Activated CD4-positive, alpha-beta T cell treated with anti-CD3 and anti-CD28 coated beads, Interleukin-2, amount 50 U/mL, for 24 hours (primary cell): Measurements from ENCODE around the gene DOC2B.
"Not testable (repeated sequence)": the region's sequence is repeated elsewhere in the genome, so short reads cannot be mapped to it uniquely, and the experiment has no call there.

Experiments used
- DNase-seq, 2 donors: peaks; one replicate each; pipeline ENCODE4 v3.0.0-alpha.2; 2020; ENCODE audit warnings: low read depth in 1 of 2, low spot score in 1 of 2

Gene DOC2B

DNA sequence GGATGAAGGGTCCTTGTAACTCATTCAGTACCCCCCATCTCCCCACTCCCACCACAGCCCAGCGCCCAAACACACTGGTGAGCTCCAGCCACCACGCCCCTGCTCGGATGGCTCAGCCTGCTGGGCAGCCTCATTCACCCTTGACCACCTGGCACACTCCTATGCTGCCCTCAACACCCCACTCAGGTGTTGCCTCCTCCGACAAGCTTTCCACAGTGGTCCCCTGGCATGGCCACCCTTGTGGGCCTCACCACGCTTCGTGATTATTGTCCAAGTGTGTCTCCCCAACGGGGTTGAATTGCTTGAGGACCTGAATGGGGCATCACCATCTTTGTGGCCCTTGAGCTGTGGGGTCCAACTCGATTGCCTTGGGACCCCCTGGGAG is 12.0 kb upstream of the DOC2B start:
- no peak for DNase-seq

DNA sequence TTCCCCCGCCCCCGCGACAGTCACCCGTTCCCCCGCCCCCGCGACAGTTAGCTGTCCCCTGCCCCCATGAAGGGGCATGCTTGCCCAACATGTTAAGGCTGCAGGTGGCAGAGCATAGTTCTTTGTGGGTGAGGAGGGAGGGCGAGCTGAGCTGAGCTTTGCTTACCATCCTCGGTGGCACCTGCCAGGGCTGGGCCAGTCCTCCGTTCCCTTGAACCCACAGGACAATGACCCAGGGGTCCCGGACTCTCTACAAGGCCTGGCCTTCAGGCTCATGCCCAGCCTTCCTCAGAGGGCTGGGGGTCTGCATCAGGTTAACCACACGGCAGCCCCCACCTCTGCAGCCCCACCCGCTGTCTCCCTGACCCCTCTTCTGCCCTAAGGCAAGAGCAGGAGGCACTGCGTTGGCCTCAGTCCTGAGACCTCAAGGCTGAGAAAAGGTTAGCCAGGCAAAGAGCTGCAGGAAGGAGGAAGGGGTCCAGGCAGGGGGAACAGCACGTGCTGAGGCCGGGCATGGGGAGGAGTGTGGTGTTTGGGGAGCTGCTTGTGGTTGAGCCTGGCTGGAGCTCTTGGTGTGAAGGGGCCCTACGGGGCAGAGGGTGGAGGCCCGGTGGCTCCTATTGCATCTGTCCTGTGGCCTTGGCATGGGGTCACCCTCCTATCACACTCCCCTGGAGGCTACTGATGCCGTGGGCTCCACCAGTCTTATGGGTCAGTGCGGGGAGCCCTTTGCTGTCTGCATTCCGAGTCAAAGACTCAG is 11.4 kb upstream of the DOC2B start:
- DNase-seq, result no peak

DNA sequence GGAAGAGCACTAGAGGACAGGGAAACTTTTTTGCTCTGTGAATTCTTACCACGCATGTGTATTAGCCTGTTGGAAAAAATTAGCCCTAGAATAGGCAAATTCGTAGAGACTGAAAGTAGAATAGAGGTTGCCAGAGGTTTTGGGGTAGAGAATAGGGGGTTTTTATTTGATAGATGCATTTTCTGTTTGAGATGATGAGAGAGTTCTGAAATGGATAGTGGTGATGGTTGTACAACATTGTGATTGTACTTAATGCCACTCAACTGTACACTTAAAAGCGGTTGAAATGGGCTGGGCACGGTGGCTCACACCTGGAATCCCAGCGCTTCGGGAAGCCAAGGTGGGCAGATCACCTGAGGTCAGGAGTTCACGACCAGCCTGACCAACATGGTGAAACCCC is 8.0 kb upstream of the DOC2B start:
- DNase-seq, result no peak

DNA sequence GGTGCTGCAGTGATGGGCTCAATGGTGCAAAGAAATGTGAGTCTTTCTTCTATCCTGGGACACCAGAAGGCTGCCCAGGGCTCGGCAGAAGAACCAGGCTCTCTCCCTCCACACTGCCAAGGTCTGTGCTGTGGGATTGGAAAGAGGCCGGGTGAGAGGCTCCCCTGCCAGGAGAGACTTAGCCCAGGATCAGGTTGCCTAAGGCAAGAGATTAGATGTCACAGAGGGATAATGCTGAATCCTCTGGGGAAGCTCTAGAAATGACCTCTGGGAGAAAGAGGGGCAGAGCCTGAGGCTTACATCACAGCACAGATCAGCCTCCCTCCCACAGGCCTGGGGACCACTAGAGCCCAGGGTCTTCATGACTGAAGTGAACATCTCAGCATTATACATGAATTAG is 5.7 kb upstream of the DOC2B start:
- DNase-seq, result no peak

DNA sequence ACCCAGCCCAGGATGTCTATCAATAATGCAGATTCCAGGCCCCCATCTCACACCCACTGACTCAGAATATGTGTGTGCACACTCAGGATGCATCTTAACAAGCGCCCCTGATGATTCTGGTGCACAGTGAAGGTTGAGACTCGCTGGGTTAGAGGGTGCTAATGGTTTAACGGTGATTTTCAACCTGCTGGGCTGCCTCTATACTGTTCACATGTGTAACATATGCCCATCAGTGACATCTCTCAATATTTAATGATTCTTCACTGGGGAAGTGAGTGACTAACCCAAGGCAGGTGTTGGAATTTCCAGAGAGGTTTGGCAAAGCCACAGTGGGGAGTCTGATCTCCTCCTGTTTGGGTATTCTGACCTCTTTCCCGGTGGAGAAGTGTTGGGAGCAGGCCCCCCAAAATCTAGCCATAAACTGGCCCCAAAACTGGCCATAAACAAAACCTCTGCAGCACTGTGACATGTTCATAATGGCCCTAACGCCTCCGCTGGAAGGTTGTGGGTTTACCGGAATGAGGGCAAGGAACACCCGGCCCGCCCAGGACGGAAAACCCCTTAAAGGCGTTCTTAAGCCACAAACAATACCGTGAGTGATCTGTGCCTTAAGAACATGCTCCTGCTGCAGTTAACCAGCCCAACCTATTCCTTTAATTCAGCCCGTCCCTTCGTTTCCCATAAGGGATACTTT is 4.1 kb upstream of the DOC2B start:
- DNase-seq, result no peak

DNA sequence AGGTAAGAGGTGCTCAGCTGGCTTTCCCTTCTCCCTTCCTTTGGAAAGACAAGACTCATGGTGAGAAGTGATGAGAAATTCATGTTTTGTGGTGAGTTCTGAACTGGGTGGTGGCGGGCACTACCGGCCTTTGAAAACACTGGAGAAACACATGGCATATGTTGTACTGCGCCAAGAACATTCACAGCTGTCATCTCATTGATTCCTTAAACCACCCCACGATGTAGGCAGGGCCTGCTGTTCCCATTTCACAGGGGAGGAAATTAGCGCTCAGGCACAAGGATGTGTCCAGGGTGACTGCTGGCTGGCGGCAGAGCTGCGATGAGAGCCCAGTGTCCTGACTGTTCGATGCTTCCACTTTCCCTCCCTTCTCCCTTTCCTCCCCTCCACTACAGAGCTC is 1.6 kb upstream of the DOC2B start:
- DNase-seq, result no peak

DNA sequence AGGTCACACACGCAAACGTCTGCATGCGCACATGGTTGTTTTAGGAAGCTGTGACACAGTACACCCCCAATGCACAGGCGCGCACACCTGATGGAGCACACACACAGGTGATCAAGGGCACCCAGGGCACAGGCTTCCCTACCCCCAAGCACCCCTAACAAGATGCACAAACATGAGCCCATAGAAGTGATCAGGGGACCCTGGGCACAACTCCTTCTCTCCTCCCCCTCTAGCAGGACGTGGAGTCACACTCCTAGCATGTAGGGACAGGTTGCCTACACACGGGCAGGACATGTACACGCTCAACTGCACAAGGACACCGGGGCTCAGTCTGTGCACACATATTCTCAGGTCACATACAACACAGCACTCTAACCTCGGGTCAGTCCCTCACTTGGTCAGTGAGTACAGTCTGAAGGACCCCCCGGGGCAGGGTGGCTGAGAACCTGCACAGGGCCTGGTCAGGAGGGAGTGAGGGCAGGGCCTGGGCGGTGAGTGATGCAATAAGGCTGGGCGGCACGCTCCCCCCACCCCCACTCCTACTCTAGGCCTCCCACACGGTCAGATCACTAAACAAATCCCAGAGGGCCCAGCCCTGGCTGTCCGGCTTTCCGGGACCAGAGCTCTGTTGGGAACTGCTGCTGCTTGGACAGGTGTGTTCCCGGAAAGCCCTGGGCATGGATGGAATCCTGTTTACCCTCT is 751 bp upstream of the DOC2B start:
- DNase-seq, result no peak

DNA sequence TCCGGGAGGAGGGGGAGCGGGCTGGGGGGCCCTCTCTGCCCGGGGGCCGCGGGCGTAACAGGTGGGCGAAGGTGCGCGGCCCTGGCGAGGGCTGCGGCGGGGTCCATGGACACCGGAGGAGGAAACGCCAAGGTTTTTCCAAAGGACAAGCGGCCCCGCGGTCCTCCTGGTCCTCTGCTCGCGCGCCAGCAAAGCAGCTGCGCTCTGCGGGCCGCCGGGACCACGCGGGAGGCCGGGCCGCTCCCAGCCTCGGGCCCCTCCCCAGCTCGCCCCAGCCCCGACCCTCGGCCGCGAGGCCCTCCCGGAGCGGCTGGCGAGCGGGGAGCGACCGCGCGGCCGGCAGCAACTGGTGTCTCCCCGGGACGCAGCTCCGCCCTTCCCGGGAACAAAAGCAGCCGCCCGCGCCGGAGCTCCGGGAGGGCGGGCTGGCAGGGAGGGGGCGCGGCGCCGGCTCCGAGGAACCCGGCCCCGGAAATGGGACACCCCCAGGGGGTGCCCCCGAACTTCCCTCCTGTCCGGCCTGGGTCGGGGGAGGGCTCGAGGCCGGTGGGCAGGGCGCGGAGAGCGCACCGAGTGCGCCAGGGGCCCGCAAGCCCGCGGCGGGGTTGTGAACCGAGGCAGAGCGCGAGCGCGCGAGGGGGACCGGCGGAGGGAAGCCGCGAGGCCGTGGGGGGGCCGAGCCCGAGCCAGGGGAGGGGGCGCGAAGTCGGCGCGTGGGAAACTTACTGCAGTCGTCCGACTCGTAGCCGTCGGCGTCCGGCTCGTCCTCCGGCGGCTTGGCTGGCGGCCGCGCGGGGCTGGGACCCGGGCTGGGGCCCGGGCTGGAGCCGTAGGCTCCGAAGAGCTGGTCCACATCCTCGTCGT is 837 bp downstream of the DOC2B start:
- no peak for DNase-seq

DNA sequence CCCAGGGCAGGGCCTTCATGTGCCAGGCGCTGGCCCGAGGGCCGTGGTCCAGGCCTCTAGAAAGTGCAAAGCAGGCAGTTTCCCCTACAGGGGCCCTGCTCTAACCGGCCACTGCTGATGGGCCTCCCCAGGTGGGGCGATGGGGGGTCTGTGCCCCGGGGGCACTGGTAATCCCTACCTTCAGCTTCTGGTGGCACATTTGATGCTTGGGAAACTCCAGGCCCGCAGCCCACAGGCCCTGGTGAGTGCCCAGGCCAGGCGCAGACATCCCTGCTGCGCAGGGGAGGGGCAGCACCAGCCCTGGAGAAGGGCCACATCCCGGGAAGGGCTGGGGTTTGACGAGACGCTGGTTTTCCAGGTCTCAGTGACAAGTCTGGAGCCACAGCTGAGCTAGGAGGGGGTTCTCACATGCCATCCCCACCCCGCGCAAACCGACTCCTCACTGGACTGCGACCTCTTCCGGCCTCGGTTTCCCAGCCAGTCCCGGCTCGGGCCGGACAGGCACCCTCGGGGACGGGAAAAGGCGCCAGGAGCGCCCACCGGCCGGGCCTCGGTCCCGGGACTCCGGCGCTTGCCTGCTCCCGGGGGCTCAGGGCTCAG is 1.6 kb downstream of the DOC2B start:
- DNase-seq, result no peak

DNA sequence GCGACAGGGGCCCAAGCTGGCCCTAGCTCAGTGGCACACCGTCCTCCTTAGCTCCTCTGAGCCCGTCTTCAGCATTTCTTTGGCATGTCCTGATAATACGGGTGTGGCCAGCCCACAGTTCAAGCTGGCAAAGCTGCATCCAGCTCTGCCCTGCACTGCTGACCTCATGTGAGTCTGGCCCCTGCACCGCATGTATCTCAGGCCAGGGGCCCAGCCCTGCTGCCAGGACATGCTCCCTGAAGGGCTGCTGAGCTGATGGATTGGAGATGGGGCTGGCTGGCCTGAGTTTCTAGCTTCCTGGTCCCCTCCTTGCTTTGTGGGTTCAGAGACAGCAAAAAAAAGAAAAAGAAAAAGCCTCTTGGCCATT is 2.4 kb downstream of the DOC2B start:
- no peak for DNase-seq

DNA sequence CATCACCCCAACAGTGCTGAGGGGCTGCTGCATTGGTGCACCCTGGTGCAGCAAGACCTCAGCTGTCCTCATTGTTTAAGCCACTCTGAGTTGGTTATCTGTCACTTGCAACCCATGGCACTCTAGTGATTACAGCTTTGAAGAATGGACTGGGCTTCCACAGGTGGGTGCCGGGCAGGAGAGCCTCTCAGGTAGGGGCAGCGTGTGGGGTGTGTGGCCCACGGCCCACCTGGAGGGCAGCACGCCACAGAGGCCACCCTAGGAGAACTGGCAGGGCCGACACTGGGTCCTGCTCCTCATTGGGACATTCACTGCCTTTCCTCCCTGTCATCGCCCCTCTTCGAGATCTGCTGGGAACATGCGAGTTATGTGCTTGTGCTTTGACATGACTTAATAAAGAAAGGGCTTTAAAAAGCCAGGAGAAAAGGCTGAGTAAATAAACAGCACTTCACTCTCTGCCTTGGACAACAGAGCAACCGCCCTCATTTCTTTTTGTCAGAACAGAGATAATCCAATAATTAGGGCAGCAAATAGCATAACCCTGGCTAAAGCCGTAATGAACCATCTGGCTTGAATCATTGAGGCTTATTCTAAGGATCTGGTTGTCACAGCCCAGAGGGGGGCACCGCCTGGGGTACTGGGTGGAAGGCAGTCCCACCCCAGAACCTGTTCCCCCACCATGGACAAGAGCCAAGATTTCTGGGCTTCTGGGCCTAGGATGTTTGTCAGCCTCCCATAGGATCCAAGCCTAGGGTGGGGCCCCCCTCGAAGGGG is 3.0 kb downstream of the DOC2B start:
- DNase-seq, result no peak

DNA sequence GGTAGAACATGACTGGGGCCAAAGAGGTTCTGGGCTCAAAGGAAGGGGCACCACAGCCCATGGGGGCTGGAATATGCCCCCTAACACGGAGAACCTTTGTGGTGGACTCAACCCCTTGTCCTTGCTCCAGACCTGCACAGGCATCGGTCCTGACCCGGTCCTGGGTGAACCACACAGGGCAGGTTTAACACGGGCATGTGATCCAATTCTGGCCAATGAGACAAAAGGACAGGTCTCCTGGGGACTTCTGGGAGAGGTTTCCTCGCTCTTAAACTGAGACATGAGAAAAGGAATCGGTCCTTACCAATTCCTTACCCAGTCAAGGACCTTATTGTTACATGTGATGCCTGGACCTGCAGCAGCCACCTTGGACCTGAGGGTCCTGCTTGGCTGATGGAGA is 3.7 kb downstream of the DOC2B start:
- DNase-seq, result no peak

DNA sequence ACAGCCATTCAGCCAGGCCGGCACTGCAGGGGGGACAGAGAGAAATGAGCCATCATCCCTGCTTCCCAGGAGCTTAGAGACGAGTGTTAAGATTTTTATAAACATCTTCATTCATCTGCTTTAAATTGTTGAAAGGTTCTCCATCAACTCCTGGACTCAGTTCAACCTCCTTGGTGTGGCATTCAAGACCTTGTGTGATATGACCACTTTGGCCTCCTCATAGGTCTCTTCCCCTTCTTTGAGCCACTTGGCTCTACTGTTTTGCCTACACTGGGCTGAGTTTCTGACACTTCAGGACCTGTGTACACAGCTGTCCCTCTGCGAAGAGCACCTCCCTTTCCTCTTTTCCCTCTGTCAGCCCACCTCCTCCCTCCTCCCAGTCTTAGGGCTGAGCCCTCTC is 4.3 kb downstream of the DOC2B start:
- no peak for DNase-seq

DNA sequence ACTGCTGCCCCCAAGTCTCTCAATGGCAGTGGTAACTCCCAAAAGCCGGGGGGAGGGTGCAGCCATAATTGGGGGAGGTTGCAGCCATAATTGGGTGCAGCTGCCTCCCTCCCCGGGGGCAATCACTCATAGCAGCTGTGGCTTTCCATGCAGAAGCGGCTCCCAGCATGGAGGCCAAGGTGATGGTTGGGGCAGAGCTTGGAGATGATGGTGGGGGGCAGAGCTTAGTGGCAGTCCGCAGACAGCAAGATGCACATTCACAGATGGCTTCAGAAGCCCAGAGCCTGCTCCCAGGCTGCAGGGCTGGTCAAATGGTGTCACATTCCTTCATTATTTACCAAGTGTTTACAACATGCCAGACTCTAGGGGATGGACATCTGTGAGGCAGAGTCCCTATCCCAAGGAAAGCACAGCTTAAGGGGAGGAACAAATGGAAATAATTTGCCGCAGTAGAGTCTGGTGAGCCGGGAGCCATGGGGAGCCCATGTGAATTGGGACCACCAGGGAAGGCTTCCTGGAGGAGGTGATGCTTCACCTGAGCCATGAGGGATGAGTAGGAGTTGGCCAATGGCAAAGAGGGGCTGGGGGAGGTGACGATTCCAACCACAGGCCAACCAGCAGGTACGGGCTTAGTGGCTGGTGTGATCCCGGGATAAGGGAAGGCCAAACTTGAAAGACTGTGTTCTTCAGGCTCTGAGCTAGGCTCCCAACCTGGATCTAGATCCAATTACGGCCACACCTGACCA is 8.1 kb downstream of the DOC2B start:
- no peak for DNase-seq

DNA sequence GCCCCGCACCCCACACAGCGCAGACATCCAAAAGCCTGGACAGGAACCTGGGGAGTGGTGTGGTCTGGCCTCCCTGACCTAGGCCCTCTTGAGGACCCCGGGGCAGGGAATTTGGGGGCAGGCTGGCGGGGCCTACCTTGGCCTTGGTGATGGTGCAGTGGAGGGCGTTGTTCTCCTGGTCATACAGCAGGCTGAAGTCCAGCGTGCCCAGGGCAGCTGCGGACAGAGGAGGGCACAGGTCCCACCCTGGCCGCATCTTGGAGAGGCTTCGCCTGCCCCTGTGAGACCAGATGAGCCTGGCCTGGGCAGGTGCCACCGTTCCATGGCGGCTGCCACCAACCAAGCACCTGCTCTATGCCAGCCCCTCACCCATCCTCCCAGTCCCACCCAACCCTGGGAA is 9.0 kb downstream of the DOC2B start:
- DNase-seq, result no peak

DNA sequence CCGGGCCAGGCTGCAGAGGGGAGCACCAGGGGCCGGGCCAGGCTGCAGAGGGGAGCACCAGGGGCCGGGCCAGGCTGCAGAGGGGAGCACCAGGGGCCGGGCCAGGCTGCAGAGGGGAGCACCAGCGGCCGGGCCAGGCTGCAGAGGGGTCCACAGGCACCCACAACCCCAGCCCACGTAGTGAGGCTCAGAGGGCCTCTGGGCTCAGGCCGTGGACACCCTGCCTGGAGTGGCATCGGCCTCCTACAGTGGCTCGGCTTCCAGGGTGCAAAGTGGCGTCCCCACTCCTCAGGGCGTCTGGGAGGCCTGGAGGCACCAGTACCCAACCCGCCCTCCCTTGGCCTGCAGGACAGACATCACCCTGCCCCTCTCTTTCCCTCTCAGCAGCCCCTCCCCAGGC is 9.6 kb downstream of the DOC2B start:
- DNase-seq, result no peak

DNA sequence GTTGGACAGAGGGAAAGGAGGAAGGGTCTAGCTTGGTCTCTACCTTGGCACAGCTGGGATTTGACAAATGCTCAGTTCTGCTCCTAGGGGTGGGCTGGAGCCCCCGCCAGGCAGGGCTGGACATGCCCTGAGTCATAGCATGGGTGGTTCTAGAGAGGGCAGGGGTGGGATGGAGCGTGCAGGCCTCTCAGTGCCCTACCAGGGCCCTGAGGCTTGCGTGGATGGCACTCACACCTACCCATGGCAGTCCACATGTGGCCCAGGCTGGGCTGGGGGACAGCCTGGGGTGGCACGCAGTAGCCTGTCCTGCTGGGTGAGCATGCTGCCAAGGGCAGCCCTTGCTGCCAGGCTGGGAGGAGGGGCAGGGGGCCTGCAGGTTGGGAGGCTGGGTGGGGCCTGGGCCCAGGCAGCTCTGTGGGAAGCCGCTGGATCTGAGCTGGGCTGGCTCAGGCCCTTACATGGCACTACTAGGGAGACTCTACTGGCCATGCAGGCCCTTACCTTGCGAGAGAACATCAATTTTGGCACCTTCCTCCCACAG is 11.2 kb downstream of the DOC2B start:
- DNase-seq, result no peak

DNA sequence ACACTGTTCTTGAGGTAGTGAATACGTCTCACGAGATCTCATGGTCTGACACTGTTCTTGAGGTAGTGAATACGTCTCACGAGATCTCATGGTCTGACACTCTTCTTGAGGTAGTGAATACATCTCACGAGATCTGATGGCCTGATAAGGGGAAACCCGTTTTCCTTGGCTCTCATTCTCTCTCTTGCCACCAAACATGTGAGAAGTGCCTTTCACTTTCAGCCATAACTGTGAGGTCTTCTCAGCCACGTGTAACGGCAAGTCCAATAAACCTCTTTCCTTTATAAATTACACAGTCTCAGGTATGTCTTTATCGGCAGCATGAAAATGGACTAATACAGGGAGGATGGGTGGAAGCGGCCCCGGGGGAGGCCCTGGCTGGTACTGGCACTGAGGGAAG is 12.8 kb downstream of the DOC2B start:
- DNase-seq, result not testable (repeated sequence)

DNA sequence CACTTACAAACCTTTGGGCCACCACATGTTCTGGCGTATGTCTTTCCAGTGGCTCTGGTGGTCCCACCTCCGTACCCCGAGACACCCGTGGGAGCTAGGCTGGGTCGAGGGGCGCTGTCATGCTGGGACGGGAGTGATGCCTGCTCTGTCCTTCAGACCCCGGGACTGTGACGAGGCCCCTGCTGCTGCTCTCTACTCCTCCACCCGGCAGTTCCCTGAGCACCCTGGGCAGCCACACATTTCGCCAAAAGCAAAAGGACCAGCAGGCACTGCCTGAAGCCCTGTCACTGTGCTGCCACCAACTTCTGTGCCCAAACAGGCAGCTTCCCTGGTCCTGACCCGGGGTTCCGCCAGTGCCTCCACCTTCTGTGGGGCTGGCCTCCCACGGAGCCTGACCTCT is 15.5 kb downstream of the DOC2B start:
- no peak for DNase-seq
